Caco-2 (cell line): Measurements from ENCODE around the gene PVALEF. TPM values are rescaled to one million over a fixed set of nuclear protein-coding genes. Genes with fewer than 3 reads are reported as not detected.

Experiments used
- BruUV-seq: library from RNA; stranded (reverse); fragments of 400-500 nt; replicated peaks from 2 replicates; lab custom pipeline; 2021; lab: Mats Ljungman, UMichigan
- CTCF ChIA-PET: fragments of 300-600 bp; sonication (Branson Sonifier 250); formaldehyde crosslinking; loops from one replicate; lab custom pipeline; 2022; ENCODE audit warnings: antibody characterized with exemption; lab: Charles Lee
- POLR2A ChIA-PET: fragments of 300-600 bp; sonication (Branson Sonifier 250); formaldehyde crosslinking; loops from one replicate; lab custom pipeline; 2022; ENCODE audit warnings: antibody characterized with exemption; lab: Charles Lee
- DNase-seq, 2 experiments: peaks; one replicate each; pipeline versions ENCODE4 v3.0.0 to v3.0.0-alpha.2; 2020 to 2022
- H3K27me3 ChIP-seq: replicated peaks from 2 replicates; pipeline ENCODE4 v1.6.0; 2011; ENCODE audit warnings: low read length; ENCODE audit not compliant: control insufficient read depth, insufficient read depth
- H3K36me3 ChIP-seq: 2 replicates; pipeline ENCODE4 v1.5.1; 2011; ENCODE audit warnings: low read length; ENCODE audit not compliant: control insufficient read depth, insufficient read depth
- H3K4me1 ChIP-seq: fragments of 250-450 bp; sonication (Bioruptor Pico); 2 replicates; pipeline ENCODE4 v1.5.1; 2020; ENCODE audit warnings: mild to moderate bottlenecking
- H3K4me3 ChIP-seq: 2 replicates; pipeline ENCODE4 v1.5.1; 2011; ENCODE audit warnings: low read depth, mild to moderate bottlenecking, control low read depth, low read length
- H3K9me3 ChIP-seq: fragments of 250-450 bp; sonication (Bioruptor Pico); 2 replicates; pipeline ENCODE4 v1.5.1; 2020; ENCODE audit warnings: mild to moderate bottlenecking, moderate library complexity
- H3K27ac Mint-ChIP-seq: one replicate; pipeline ENCODE4 v1.8.0; 2022; ENCODE audit warnings: mixed read lengths; ENCODE audit not compliant: unreplicated experiment
- H3K27me3 Mint-ChIP-seq: one replicate; pipeline ENCODE4 v1.8.0; 2022; ENCODE audit warnings: mixed read lengths; ENCODE audit not compliant: insufficient read depth, unreplicated experiment
- H3K36me3 Mint-ChIP-seq: one replicate; pipeline ENCODE4 v1.8.0; 2022; ENCODE audit warnings: mild to moderate bottlenecking, mixed read lengths; ENCODE audit not compliant: insufficient read depth, unreplicated experiment
- H3K4me1 Mint-ChIP-seq: one replicate; pipeline ENCODE4 v1.8.0; 2022; ENCODE audit warnings: low read depth, mixed read lengths; ENCODE audit not compliant: unreplicated experiment
- H3K4me3 Mint-ChIP-seq: one replicate; pipeline ENCODE4 v1.8.0; 2022; ENCODE audit warnings: mild to moderate bottlenecking, moderate library complexity, mixed read lengths; ENCODE audit not compliant: unreplicated experiment
- H3K9me3 Mint-ChIP-seq: one replicate; pipeline ENCODE4 v1.8.0; 2022; ENCODE audit warnings: mixed read lengths; ENCODE audit not compliant: unreplicated experiment
- intact Hi-C: fragments of 100-400 bp; cut with micrococcal nuclease; formaldehyde crosslinking; loops from one replicate; pipeline ENCODE4 v1.10.0; 2022; ENCODE audit not compliant: unreplicated experiment
- total RNA-seq: library from RNA; stranded (reverse); gene quantifications from 2 replicates; pipeline ENCODE4 v1.2.3, GENCODE V29; 2022
- TF ChIP-seq, protein P1 (sequence below), 2 experiments: fragments of 200-600 bp in 1 of 2; IDR thresholded peaks; 1 replicate in 1 of 2; 2 replicates in 1 of 2; pipeline versions ENCODE4 v1.5.1 to v1.8.0; 2011 to 2022; ENCODE audit warnings: antibody characterized with exemption in 1 of 2, control low read depth in 1 of 2, inconsistent platforms in 1 of 2, low read depth in 1 of 2, low read length in 1 of 2, mild to moderate bottlenecking in 1 of 2, moderate library complexity in 1 of 2; ENCODE audit not compliant: insufficient read depth in 1 of 2, severe bottlenecking in 1 of 2, unreplicated experiment in 1 of 2

The PVALEF gene
- total RNA-seq, 1 experiment from 2014 or later, result not detected

DNA sequence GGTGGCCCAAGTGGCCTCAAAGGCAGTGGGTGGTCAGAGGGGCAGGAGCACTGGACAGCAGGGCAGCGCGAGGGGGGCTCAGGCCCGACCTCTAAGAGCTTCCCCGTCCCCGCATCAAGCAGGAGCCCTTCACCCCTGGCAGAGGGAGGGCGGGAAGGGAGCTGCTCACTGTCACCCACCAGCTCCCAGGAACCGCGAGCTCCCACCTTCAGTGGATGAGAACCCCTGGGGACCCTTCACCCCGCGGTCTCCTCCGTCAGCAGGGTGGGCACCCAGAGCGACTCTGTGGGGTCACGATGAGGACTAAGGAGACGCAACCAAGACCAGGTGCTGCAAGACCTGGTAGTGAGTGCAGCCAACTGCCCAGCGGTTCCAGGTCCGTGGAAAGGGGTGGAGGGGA is 43.8 kb downstream of the PVALEF start:
- Histone ChIP-seq H3K27me3 (no peaks in the 10 kb centered on the region), H3K4me3 (no peak overlapping the region), H3K9me3 (no peaks in the 10 kb centered on the region), H3K4me1 (no peaks in the 10 kb centered on the region), H3K36me3 (no peaks in the 10 kb centered on the region)
- POLR2A ChIA-PET, result no interaction called here
- DNase-seq, result no peak
- H3K27me3 Mint-ChIP-seq, result no peaks in the 10 kb centered on the region
- H3K9me3 Mint-ChIP-seq, result no peaks in the 10 kb centered on the region
- H3K36me3 Mint-ChIP-seq, result peaks cover 7% of the 10 kb centered on the region
- H3K27ac Mint-ChIP-seq, result no peak overlapping the region
- H3K4me3 Mint-ChIP-seq, result no peak overlapping the region
- TF ChIP-seq, protein P1, sequence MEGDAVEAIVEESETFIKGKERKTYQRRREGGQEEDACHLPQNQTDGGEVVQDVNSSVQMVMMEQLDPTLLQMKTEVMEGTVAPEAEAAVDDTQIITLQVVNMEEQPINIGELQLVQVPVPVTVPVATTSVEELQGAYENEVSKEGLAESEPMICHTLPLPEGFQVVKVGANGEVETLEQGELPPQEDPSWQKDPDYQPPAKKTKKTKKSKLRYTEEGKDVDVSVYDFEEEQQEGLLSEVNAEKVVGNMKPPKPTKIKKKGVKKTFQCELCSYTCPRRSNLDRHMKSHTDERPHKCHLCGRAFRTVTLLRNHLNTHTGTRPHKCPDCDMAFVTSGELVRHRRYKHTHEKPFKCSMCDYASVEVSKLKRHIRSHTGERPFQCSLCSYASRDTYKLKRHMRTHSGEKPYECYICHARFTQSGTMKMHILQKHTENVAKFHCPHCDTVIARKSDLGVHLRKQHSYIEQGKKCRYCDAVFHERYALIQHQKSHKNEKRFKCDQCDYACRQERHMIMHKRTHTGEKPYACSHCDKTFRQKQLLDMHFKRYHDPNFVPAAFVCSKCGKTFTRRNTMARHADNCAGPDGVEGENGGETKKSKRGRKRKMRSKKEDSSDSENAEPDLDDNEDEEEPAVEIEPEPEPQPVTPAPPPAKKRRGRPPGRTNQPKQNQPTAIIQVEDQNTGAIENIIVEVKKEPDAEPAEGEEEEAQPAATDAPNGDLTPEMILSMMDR (IDR thresholded peaks at IDR 0.05; ENCODE audit: insufficient read depth in 1 of 2, low read depth in 1 of 2, low read length in 1 of 2, severe bottlenecking in 1 of 2, unreplicated experiment in 1 of 2), result no peak
- intact Hi-C loops, result no loop called here
- no peaks in the 10 kb centered on the region for H3K4me1 Mint-ChIP-seq
- CTCF ChIA-PET, result no interaction called here
- no TSS peak for BruUV-seq

DNA sequence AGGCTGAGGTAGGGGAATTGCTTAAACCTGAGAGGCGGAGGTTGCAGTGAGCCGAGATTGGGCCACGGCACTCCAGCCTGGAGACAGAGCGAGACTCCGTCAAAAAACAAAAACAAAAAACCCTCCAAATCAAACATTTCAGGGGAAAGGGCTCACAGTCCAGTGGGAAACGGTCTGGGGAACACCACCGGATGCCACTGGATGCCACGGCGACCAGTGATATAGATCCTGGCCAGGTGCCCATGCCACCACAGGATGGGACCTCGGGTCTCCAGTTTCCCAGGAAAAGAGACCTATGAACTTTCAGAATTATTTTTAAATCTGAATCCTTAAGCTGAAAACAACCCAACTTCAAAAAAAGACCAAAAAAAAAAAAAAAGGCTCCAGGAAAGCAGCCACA is 45.2 kb downstream of the PVALEF start:
- intact Hi-C loops, result no loop called here
- DNase-seq, result no peak
- ChIA-PET POLR2A (no interaction called here), CTCF (no interaction called here)
- H3K27me3 ChIP-seq, result no peaks in the 10 kb centered on the region
- H3K9me3 ChIP-seq, result no peaks in the 10 kb centered on the region
- Mint-ChIP-seq H3K27ac (no peak overlapping the region), H3K4me1 (no peaks in the 10 kb centered on the region), H3K36me3 (peaks cover 7% of the 10 kb centered on the region), H3K9me3 (no peaks in the 10 kb centered on the region), H3K4me3 (no peak overlapping the region), H3K27me3 (no peaks in the 10 kb centered on the region)
- H3K36me3 ChIP-seq, result no peaks in the 10 kb centered on the region
- no peak overlapping the region for H3K4me3 ChIP-seq
- TF ChIP-seq, protein P1 (IDR thresholded peaks at IDR 0.05; ENCODE audit: insufficient read depth in 1 of 2, low read depth in 1 of 2, low read length in 1 of 2, severe bottlenecking in 1 of 2, unreplicated experiment in 1 of 2), result no peak
- no peaks in the 10 kb centered on the region for H3K4me1 ChIP-seq
- no TSS peak for BruUV-seq

DNA sequence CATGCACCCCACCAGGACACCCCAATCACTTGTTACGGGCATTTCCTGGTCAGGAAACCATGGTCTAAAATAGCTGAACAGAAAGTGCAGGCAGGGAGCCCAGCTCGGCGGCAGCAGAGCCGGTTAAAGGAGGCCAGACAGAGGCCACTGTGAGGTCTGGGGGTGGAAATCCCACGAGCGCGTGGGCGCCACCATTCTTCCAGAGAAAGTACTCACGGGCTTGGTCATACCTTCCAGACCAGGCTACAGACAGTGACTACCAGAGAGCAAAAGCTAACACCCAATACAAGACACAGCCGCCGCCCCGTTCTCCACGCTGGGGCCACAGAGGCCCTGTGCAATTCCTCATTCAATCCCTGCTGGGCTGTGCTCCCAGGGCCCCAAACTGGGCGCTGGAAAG is 45.6 kb downstream of the PVALEF start:
- TF ChIP-seq, protein P1 (IDR thresholded peaks at IDR 0.05; ENCODE audit: insufficient read depth in 1 of 2, low read depth in 1 of 2, low read length in 1 of 2, severe bottlenecking in 1 of 2, unreplicated experiment in 1 of 2), result no peak
- H3K36me3 ChIP-seq, result no peaks in the 10 kb centered on the region
- ChIA-PET POLR2A (no interaction called here), CTCF (interaction anchor here (0.5 kb wide), 1 partner anchor 113 kb away, joined by 3 read pairs; no protein-coding TSS in a partner anchor)
- no peak overlapping the region for H3K4me3 ChIP-seq
- H3K4me1 ChIP-seq, result no peaks in the 10 kb centered on the region
- Mint-ChIP-seq H3K27ac (no peak overlapping the region), H3K4me3 (no peak overlapping the region), H3K27me3 (no peaks in the 10 kb centered on the region), H3K36me3 (peaks cover 7% of the 10 kb centered on the region), H3K4me1 (no peaks in the 10 kb centered on the region), H3K9me3 (no peaks in the 10 kb centered on the region)
- intact Hi-C loops, result no loop called here
- H3K27me3 ChIP-seq, result no peaks in the 10 kb centered on the region
- H3K9me3 ChIP-seq, result no peaks in the 10 kb centered on the region
- no peak for DNase-seq
- no TSS peak for BruUV-seq
